K562 (cell line): ENCODE data around the gene MGAT4C. TPM values are rescaled to one million over a fixed set of nuclear protein-coding genes. Genes with fewer than 3 reads are reported as not detected.

Source experiments
- ATAC-seq: fragments of 200-7000 bp; cut with Tn5 transposase; 3 replicates; pipeline ENCODE4 v1.9.1; 2020; ENCODE audit warnings: moderate library complexity
- BruUV-seq: library from RNA; stranded (reverse); fragments of 400-500 nt; replicated peaks from 2 replicates; lab custom pipeline; 2021; lab: Mats Ljungman, UMichigan
- CTCF ChIA-PET: fragments of 300-600 bp; formaldehyde crosslinking; extraction: SDS; loops from one replicate; lab custom pipeline; 2021; ENCODE audit warnings: low intra/inter-chr PET ratio; lab: Yijun Ruan, JAX
- POLR2A ChIA-PET: fragments of 300-600, 350-650 bp; sonication (Branson Sonifier 250); formaldehyde crosslinking; extraction: SDS; loops from one replicate; lab custom pipeline; 2021; ENCODE audit warnings: antibody characterized with exemption, inconsistent platforms; lab: Yijun Ruan, JAX
- DNase-seq, 4 experiments: peaks; one replicate each; pipeline versions ENCODE4 v3.0.0 to v3.0.0-alpha.2; 2011 to 2018; ENCODE audit warnings: low spot score in 3 of 4, mixed read lengths in 3 of 4; ENCODE audit errors: extremely low read depth in 1 of 4
- FAIRE-seq: peaks from 2 replicates; lab custom pipeline; 2011; peaks lifted over from hg19 to GRCh38; lab: Jason Lieb, UNC
- H2AFZ ChIP-seq: 2 replicates; pipeline ENCODE4 v1.6.0; 2011; ENCODE audit warnings: low read depth, low read length, control low read depth, inconsistent platforms
- H3K27ac ChIP-seq: fragments of 200-600 bp; 3 replicates; pipeline ENCODE4 v1.8.0; 2011; ENCODE audit warnings: low read depth, mild to moderate bottlenecking, control low read depth, inconsistent platforms, low read length, moderate library complexity, mixed read lengths; ENCODE audit errors: extremely low read depth
- H3K27me3 ChIP-seq, 2 experiments: fragments of 300-600 bp in 1 of 2; 2 replicates in 1 of 2; 3 replicates in 1 of 2; pipeline versions ENCODE4 v1.6.0 to v1.8.0; 2011; ENCODE audit warnings: inconsistent platforms in 2 of 2, low read length in 2 of 2, mild to moderate bottlenecking in 1 of 2, mixed read lengths in 1 of 2, moderate library complexity in 1 of 2; ENCODE audit not compliant: control insufficient read depth in 2 of 2, insufficient read depth in 2 of 2
- H3K36me3 ChIP-seq: fragments of 300-600 bp; 3 replicates; pipeline ENCODE4 v1.8.0; 2011; ENCODE audit warnings: mild to moderate bottlenecking, low read length, inconsistent platforms; ENCODE audit not compliant: control insufficient read depth, insufficient read depth
- H3K4me1 ChIP-seq, 2 experiments: fragments of 200-600 bp in 1 of 2; replicated peaks in 1 of 2; 2 replicates in 1 of 2; 3 replicates in 1 of 2; pipeline versions ENCODE4 v1.5.1 to v1.8.0; 2011; ENCODE audit warnings: inconsistent platforms in 2 of 2, low read length in 2 of 2, mild to moderate bottlenecking in 1 of 2, mixed read lengths in 1 of 2, moderate library complexity in 1 of 2; ENCODE audit not compliant: control insufficient read depth in 2 of 2, insufficient read depth in 2 of 2
- H3K4me2 ChIP-seq: 2 replicates; pipeline ENCODE4 v1.6.1; 2011; ENCODE audit warnings: low read length, control low read depth, inconsistent platforms, mixed read lengths; ENCODE audit not compliant: insufficient read depth
- H3K4me3 ChIP-seq: fragments of 200-600 bp; sonication (generic), shearing (Covaris generic); 2 replicates; pipeline ENCODE4 v1.5.1; 2016; ENCODE audit warnings: control low read depth, inconsistent platforms
- H3K79me2 ChIP-seq: fragments of 200-600 bp; 3 replicates; pipeline ENCODE4 v1.8.0; 2011; ENCODE audit warnings: low read length, inconsistent platforms; ENCODE audit not compliant: control insufficient read depth, insufficient read depth
- H3K9ac ChIP-seq, 2 experiments: 2 replicates each; pipeline versions ENCODE4 v1.6.0 to v1.6.1; 2011; ENCODE audit warnings: low read depth in 2 of 2, low read length in 2 of 2, control low read depth in 1 of 2, inconsistent platforms in 1 of 2, mild to moderate bottlenecking in 1 of 2, mixed read lengths in 1 of 2; ENCODE audit not compliant: insufficient read depth in 1 of 2
- H3K9me1 ChIP-seq: one replicate; pipeline ENCODE4 v1.6.0; 2011; ENCODE audit warnings: inconsistent platforms, mild to moderate bottlenecking, low read length, moderate library complexity; ENCODE audit not compliant: control insufficient read depth, insufficient read depth
- H3K9me3 ChIP-seq: replicated peaks from 2 replicates; pipeline ENCODE4 v1.5.1; 2011; ENCODE audit warnings: low read depth, low read length, inconsistent platforms; ENCODE audit not compliant: control insufficient read depth, insufficient read depth
- H4K20me1 ChIP-seq: replicated peaks from 2 replicates; pipeline ENCODE4 v1.6.1; 2011; ENCODE audit warnings: low read length, inconsistent platforms, mixed read lengths; ENCODE audit not compliant: control insufficient read depth, insufficient read depth
- BCOR ChIP-seq: fragments of 450-650 bp; IDR thresholded peaks from 2 replicates; pipeline ENCODE4 v1.6.1; 2016
- CBX1 ChIP-seq: sonication (generic); IDR thresholded peaks from 2 replicates; pipeline ENCODE4 v1.6.1; 2016; ENCODE audit warnings: antibody characterized with exemption, low read depth, mild to moderate bottlenecking
- ESRRB ChIP-seq: fragments of 250-450 bp; sonication (Bioruptor Pico); IDR thresholded peaks from 2 replicates; pipeline ENCODE4 v1.5.0; 2020; ENCODE audit warnings: mild to moderate bottlenecking, moderate library complexity, borderline replicate concordance
- HINFP ChIP-seq: fragments of 450-650 bp; conservative IDR thresholded peaks from 2 replicates; pipeline ENCODE4 v1.6.1; 2016; ENCODE audit warnings: missing genetic modification characterization, low read depth, mild to moderate bottlenecking, control low read depth, missing compliant biosample characterization
- HNRNPUL1 ChIP-seq: fragments of 200-400 bp; formaldehyde crosslinking; IDR thresholded peaks from 2 replicates; pipeline ENCODE4 v1.6.1; 2017; ENCODE audit warnings: low read length
- JUND ChIP-seq, 2 experiments: IDR thresholded peaks; 2 replicates in 1 of 2; 3 replicates in 1 of 2; pipeline ENCODE4 v1.6.1; 2011; ENCODE audit warnings: borderline replicate concordance in 2 of 2, low read depth in 2 of 2, low read length in 2 of 2, improper control_type of control experiment in 1 of 2, missing biosample characterization in 1 of 2, missing genetic modification characterization in 1 of 2, missing genetic modification reagents in 1 of 2
- MAFK ChIP-seq: IDR thresholded peaks from 2 replicates; pipeline ENCODE4 v1.6.1; 2011; ENCODE audit warnings: low read length, improper control_type of control experiment
- ZBTB7A ChIP-seq: IDR thresholded peaks from 2 replicates; pipeline ENCODE4 v1.6.1; 2011; ENCODE audit warnings: low read depth, mild to moderate bottlenecking, low read length, moderate library complexity, borderline replicate concordance; ENCODE audit not compliant: control insufficient read depth
- ZNF3 ChIP-seq: fragments of 250-450 bp; sonication (Bioruptor Pico); IDR thresholded peaks from 2 replicates; pipeline ENCODE4 v1.5.0; 2021; ENCODE audit warnings: mild to moderate bottlenecking, moderate library complexity
- WGBS: fragments of 100-300 bp; shearing (Covaris generic); methylation state at CpG from one replicate; pipeline ENCODE4 v1.1.6; 2016; ENCODE audit warnings: low coverage, mixed read lengths; ENCODE audit not compliant: insufficient coverage; ENCODE audit errors: missing lambda C conversion rate; 5-methylcytosine and 5-hydroxymethylcytosine counted together
- in situ Hi-C: fragments of 300-500 bp; cut with MboI; formaldehyde crosslinking; loops from 4 replicates; pipeline ENCODE4 v1.15.0; 2018; ENCODE audit warnings: inconsistent platforms, mixed read lengths
- intact Hi-C: fragments of 100-400 bp; cut with micrococcal nuclease; formaldehyde crosslinking; loops from 2 replicates; pipeline ENCODE4 v1.14.2; 2022
- polyA plus RNA-seq, 8 experiments: library from polyadenylated mRNA; depleted of rRNA in 4 of 8; stranded (reverse) in 5 of 8; unstranded in 3 of 8; fragments of >200 nt; fragmentation: Nextera tagmentation in 2 of 8; fragmentation: Illumina TruSeq in 1 of 8; extraction: Ambion mirVana in 2 of 8; extraction: Trizol in 1 of 8; gene quantifications; 2 replicates each; pipeline versions ENCODE4 v1.2.1 to v1.2.3, GENCODE V29; 2011 to 2014; ENCODE audit warnings: inconsistent platforms in 1 of 8, missing spikeins in 1 of 8
- total RNA-seq, 7 experiments: library from RNA; depleted of rRNA in 6 of 7; stranded (reverse); fragments of >200 nt in 6 of 7; fragmentation: Illumina TruSeq in 2 of 7; extraction: Trizol in 2 of 7; gene quantifications; 2 replicates each; pipeline versions ENCODE4 v1.2.1 to v1.2.3, GENCODE V29; 2011 to 2021; ENCODE audit warnings: low replicate concordance in 1 of 7
- TF ChIP-seq, protein P1 (sequence below), 2 experiments: fragments of 450-650 bp; conservative IDR thresholded peaks; 2 replicates each; pipeline ENCODE4 v1.6.1; 2017; ENCODE audit warnings: mild to moderate bottlenecking in 2 of 2, moderate library complexity in 2 of 2
- TF ChIP-seq, protein P2 (sequence below): fragments of 450-650 bp; IDR thresholded peaks from 2 replicates; pipeline ENCODE4 v1.6.1; 2017; ENCODE audit warnings: antibody characterized with exemption
- TF ChIP-seq, protein P3 (sequence below): fragments of 450-650 bp; IDR thresholded peaks from 2 replicates; pipeline ENCODE4 v1.6.1; 2016; ENCODE audit warnings: borderline replicate concordance

Gene MGAT4C
- total and polyA plus RNA-seq, 9 of the 15 experiments (the other 6 are each of a cell fraction or from before 2014, with no cell fraction given), result not detected

DNA sequence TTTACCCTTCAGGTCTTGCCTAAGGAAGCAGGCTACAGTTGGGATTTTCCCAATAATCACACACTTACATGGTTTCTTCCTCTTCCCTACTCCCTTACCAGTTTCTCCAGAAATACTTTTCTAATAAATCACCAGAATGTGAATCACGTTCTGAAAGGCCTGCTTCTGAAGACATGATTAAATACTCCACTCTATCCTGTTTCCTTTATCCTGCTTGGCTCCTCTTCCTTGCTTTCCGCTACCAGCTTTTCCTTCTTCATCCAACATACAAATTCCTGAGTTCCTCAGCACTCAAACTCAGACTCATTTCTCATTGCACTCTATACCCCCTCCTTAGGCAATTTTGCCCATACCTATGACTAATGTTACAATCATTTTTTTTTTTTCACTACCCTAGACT is 118.3 kb downstream of the MGAT4C start:
- WGBS, result 0% methylated on average over 2 of the region's 2 CpGs
- no peak for DNase-seq
- H2AFZ ChIP-seq, result no peak overlapping the region
- no peak for ATAC-seq
- no peaks in the 10 kb centered on the region for H3K4me1 ChIP-seq
- H3K36me3 ChIP-seq, result no peaks in the 10 kb centered on the region
- no peaks in the 10 kb centered on the region for H3K27me3 ChIP-seq
- no peaks in the 10 kb centered on the region for H4K20me1 ChIP-seq
- H3K4me2 ChIP-seq, result no peak overlapping the region
- in situ Hi-C loops, result no loop called here
- ChIA-PET CTCF (no interaction called here), POLR2A (no interaction called here)
- H3K4me3 ChIP-seq, result no peak overlapping the region
- H3K9me1 ChIP-seq, result no peaks in the 10 kb centered on the region
- no peak overlapping the region for H3K27ac ChIP-seq
- H3K9me3 ChIP-seq, result no peaks in the 10 kb centered on the region; the same call in 1 of the 2 replicates
- FAIRE-seq, result no peak
- H3K79me2 ChIP-seq, result no peaks in the 10 kb centered on the region
- no TSS peak for BruUV-seq
- intact Hi-C loops, result no loop called here
- H3K9ac ChIP-seq, result no peak overlapping the region
- TF ChIP-seq, protein P1, sequence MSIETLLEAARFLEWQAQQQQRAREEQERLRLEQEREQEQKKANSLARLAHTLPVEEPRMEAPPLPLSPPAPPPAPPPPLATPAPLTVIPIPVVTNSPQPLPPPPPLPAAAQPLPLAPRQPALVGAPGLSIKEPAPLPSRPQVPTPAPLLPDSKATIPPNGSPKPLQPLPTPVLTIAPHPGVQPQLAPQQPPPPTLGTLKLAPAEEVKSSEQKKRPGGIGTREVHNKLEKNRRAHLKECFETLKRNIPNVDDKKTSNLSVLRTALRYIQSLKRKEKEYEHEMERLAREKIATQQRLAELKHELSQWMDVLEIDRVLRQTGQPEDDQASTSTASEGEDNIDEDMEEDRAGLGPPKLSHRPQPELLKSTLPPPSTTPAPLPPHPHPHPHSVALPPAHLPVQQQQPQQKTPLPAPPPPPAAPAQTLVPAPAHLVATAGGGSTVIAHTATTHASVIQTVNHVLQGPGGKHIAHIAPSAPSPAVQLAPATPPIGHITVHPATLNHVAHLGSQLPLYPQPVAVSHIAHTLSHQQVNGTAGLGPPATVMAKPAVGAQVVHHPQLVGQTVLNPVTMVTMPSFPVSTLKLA (conservative IDR thresholded peaks at IDR 0.05), result no peak
- no peak for TF ChIP-seq ESRRB (CRISPR knock-in tag)
- TF ChIP-seq, protein P2, sequence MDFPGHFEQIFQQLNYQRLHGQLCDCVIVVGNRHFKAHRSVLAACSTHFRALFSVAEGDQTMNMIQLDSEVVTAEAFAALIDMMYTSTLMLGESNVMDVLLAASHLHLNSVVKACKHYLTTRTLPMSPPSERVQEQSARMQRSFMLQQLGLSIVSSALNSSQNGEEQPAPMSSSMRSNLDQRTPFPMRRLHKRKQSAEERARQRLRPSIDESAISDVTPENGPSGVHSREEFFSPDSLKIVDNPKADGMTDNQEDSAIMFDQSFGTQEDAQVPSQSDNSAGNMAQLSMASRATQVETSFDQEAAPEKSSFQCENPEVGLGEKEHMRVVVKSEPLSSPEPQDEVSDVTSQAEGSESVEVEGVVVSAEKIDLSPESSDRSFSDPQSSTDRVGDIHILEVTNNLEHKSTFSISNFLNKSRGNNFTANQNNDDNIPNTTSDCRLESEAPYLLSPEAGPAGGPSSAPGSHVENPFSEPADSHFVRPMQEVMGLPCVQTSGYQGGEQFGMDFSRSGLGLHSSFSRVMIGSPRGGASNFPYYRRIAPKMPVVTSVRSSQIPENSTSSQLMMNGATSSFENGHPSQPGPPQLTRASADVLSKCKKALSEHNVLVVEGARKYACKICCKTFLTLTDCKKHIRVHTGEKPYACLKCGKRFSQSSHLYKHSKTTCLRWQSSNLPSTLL, result no peak
- TF ChIP-seq MAFK, result no peak
- no peak for TF ChIP-seq BCOR
- no peak for TF ChIP-seq HINFP
- no peak for TF ChIP-seq CBX1
- TF ChIP-seq ZNF3, result no peak
- no peak for TF ChIP-seq JUND (IDR thresholded peaks at IDR 0.05; ENCODE audit: borderline replicate concordance, low read depth, low read length)
- no peak for TF ChIP-seq JUND (tag; IDR thresholded peaks at IDR 0.05; ENCODE audit: borderline replicate concordance, low read depth, low read length)
- no peak for TF ChIP-seq ZBTB7A
- TF ChIP-seq HNRNPUL1, result no peak
- TF ChIP-seq, protein P3, sequence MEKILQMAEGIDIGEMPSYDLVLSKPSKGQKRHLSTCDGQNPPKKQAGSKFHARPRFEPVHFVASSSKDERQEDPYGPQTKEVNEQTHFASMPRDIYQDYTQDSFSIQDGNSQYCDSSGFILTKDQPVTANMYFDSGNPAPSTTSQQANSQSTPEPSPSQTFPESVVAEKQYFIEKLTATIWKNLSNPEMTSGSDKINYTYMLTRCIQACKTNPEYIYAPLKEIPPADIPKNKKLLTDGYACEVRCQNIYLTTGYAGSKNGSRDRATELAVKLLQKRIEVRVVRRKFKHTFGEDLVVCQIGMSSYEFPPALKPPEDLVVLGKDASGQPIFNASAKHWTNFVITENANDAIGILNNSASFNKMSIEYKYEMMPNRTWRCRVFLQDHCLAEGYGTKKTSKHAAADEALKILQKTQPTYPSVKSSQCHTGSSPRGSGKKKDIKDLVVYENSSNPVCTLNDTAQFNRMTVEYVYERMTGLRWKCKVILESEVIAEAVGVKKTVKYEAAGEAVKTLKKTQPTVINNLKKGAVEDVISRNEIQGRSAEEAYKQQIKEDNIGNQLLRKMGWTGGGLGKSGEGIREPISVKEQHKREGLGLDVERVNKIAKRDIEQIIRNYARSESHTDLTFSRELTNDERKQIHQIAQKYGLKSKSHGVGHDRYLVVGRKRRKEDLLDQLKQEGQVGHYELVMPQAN, result no peak
